GM21515 (cell line): Measurements from ENCODE around the gene ADGRL1.

ENCODE experiments used
- ATAC-seq: cut with Tn5 transposase; IDR thresholded peaks from one replicate; pipeline ENCODE4 v1.9.1; 2021; ENCODE audit not compliant: unreplicated experiment

Gene ADGRL1

DNA sequence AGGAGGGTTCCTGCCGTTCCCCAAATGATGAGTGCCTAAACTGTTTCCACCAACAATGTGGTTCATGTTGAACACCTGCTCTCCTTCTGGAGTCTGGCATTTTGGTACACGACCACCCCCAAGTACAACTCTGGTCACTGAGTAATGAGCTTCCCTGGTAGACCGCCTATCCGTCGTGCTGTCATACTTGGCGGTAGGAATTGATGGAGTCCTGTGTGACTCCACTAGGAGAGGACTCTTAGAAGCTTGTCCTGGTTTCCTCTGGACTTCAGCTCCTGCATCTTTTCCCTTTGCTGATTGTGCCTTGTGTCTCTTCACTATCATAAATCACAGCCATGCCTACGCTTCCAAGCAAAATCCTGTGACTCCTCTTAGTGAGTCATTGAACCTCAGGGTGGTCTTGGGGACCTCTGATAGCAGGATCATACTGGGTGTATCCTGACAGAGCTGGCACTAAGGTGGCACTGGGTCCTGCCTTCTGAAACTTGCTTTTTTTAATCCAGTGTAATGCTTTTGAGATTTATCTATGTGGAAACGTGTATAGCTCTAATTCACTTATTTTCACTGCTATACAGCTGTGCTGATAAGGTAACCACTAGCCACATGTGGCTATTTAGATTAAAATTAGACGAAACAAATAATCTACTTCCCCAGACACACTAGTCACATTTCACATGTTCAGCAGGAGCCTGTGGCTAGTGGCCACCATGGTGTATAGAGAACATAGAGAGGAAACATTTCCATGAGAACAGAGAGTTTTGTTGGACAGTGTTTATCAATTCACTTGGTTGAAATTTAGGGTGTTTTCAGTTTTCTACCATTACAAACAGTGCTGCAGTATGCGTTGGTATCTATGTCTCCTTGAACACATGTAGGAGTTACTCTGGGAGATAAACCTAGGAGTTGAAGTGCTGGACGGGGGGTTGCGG lies 63.4 kb downstream of the ADGRL1 start:
- ATAC-seq, result no peak

DNA sequence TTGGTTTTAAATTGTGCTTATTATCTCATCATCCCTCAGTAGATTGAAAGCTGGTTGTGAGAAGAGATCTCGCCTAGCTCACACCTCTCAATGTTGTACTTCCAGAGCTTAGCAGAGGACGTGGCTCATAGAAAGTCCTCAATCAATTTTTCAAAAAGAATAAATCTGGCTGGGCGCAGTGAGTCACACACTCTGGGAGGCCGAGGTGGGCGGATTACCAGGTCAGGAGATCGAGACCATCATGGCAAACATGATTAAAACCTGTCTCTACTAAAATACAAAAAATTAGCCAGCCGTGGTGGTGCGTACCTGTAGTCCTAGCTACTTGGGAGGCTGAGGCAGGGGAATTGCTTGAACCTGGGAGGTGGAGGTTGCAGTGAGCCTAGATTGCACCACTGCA lies 64.9 kb downstream of the ADGRL1 start:
- ATAC-seq, result no peak

- no peak for ATAC-seq
Observed at GRCh38 chr19:14139944-14140343, 66.0 kb downstream of the ADGRL1 start.

- ATAC-seq, result no peak
Observed at GRCh38 chr19:14138576-14139265, 67.2 kb downstream of the ADGRL1 start.

DNA sequence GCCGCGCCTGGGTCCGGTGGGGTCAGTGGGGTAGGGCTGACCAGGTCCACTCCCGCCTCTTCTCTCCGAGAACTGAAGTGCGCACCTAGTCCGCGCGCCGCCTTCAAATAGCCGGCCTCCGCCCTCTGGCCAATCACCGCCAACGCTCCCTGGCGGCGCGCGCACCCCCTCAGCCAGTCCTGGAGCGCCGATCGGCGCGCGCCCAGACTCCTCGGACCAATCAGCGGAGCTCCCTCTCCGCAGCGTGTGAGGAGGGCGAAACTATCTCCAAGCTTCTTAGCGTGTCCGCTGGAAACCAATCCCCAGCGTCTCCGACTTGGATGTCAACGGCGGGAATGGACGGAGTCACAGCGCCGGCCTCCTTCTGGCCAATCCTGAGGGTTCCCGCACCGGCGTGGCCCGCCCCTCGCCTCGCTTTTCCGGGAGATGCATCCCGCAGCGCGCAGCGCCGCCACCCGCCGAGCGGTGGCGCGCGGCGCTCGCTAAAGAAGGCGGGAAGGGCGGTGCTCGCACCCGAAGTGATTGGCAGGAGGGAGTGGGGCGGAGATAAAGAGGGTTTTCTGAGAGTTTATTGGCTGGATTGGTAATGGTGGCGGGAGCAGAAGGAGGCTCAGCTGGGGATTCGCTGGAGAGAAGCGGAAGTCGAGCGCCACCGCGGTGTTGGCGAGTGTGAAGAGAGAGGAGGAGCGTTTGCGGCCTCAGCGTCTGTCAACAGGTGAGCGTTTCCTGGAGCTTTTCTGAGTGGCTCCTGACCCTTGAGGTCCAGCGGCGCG lies 69.3 kb downstream of the ADGRL1 start, which contains the start of gene ASF1B:
ASF1B (minus strand) TSS at position 81 of the 773 bp plus-strand sequence. CDS start 133 bp downstream, outside the sequence.
- peak; percentile 80 for ATAC-seq

- ATAC-seq, result no peak
Observed at GRCh38 chr19:14135985-14136508, 69.9 kb downstream of the ADGRL1 start.

- ATAC-seq, result no peak
Observed at GRCh38 chr19:14135355-14135754, 70.6 kb downstream of the ADGRL1 start.

DNA sequence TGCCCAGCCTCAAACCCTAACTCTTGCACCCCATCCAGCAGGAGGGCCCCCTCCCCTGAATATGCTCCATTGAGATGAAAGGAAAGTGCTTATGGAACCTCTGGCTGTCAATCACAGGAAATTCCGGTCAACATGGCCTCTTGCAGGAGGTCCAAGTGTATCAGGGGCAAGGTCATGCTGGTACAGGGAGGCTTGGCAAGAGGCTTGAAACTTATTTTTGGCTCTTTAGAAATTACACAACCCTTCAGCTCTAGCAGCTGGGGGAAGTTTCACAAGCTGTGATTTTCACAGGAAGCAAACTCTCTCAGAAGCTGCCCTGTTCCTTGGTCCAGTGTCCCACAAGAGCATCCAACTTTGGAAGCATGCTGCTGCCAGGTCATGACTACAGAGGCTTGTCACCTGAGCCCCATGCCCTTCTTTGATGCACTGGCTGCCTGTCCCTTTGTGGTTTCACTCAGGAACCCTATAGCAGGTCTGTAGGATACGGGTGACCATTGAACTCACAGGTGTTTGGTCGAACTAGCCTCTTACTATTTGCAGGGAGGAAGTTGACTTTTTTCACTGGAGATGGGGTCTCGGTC lies 78.0 kb downstream of the ADGRL1 start:
- no peak for ATAC-seq

GRCh38 chr19:14127176-14127575 lies 78.8 kb downstream of the ADGRL1 start:
- no peak for ATAC-seq

DNA sequence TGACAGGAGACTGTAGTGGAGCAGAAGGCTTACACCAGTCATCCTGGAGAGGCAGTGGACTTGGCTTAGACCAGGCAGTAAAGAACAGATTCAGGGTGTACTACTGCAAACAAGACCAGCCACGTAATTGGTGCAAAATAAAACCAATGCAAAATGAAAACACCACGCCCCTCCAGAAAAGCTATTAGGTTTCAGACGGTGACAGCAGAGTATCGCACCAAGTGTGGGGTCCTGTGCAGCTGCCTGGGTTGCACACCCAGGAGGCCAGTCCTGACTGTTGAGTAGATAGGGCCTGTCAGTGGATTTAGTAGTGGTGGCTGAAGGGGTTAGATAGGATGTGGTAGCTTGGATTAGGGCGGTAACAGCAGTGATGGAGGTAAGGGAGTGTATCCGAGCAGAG lies 83.0 kb downstream of the ADGRL1 start:
- ATAC-seq, result no peak

DNA sequence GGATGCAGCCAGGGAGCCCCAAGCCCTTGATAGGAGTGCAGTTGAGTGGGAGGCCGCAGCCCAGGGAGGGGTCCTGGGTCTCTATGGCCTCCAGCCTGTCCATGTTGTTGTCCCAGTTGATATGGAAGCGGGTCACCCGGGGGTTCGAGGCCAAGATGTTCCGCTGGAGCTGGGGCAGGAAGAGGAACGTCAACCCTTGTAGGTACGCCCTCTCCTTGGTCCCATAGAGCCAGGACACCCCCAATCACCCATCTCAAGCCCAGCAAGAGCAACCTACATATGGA lies 85.5 kb downstream of the ADGRL1 start:
- ATAC-seq, result no peak

GRCh38 chr19:14119644-14120496 lies 86.1 kb downstream of the ADGRL1 start:
- no peak for ATAC-seq

GRCh38 chr19:14119146-14119545 lies 86.8 kb downstream of the ADGRL1 start:
- no peak for ATAC-seq

- ATAC-seq, result no peak
Observed at GRCh38 chr19:14118165-14119051, 87.6 kb downstream of the ADGRL1 start.

DNA sequence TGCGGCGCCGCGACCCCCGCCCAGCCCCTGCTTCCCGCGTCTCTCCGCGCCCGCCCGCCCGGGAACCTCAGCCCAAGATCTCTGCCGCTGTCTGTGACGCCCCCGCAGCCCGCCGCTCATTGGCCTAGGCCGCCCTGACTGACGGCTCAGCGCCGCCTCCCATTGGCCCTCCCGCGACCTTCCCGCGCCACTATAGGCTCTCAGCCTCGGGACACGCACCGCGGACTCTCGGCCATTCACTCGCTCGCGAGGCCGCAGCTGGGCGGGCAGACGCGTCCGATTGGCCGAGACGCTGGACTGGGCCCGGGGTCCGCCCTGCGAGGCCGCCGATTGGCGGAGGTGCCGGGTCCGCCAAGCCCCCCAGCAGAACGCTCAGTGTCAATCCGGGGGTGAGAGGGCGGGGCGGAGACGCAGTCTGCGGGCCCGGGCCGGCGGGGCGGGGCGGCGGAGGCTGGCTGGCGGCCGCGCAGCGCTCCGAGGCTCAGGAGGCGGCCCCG lies 88.3 kb downstream of the ADGRL1 start, which contains the start of gene PRKACA:
PRKACA (minus strand) TSS at position 95 of the 497 bp plus-strand sequence. CDS start 215 bp downstream, outside the sequence.
- ATAC-seq, result peak; percentile 89

DNA sequence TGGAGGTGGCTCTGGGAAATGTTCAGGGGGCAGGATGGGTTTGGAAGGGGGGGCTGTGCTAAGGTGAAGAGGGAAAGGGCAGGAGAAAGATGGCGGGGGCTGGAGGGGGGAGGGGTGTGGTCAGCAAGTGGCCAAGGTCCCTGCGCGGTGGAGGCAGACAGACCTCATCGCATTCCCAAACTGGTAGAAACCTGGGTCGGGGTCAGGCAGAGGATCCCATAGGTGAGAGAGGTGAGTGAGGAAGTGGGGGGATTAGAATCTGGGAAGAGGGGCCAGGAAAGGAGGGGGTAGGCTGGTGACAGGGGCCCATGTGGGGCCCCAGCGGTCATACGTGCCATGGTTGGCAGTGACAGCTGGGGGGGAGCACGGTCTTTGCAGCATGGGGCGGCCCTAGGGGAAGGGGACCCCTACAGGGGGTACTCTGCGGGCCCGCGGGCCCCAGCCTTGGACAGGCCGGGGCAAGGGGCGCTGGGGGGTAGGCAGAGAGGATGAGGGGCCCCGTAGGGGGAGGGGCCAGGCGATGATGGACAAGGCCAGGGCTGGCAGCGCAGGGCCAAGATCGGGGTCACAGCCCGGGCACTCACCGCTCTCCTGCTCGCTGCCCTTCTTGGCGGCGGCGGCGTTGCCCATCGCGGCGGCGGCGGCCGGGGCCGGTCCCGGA lies 88.9 kb downstream of the ADGRL1 start:
- ATAC-seq, result no peak

DNA sequence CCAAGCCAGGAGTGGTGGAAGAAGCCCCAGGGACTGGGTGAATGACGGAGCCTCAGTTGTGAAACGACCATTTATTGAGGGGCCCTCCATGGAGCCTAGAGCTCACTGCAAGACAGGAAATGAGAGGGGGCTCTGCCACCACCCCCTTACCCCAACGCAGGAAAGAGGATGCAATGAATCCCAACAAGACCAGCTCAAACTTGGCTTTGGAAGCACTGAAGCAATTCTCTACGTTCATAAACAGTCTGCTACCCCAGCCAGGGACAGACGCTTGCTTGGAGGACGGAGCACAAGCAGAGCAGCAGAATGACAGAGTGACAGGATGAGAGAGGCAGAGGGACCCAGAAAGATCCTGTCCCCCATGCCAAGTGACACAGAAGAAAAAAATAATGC lies 89.4 kb downstream of the ADGRL1 start:
- no peak for ATAC-seq

- ATAC-seq, result no peak
Observed at GRCh38 chr19:14115756-14116155, 90.2 kb downstream of the ADGRL1 start.
